ENCODE results near the gene MTF1. TPM values are rescaled to one million over a fixed set of nuclear protein-coding genes. Genes with fewer than 3 reads are reported as not detected.
A peak's percentile ranks its signal among the peaks of the same experiment; 100 is the strongest.
"Not testable (repeated sequence)": the region's sequence is repeated elsewhere in the genome, so short reads cannot be mapped to it uniquely, and the experiment has no call there.

MTF1 gene
- total RNA-seq, 1 donor from 2014 or later, result 2.0 TPM

DNA sequence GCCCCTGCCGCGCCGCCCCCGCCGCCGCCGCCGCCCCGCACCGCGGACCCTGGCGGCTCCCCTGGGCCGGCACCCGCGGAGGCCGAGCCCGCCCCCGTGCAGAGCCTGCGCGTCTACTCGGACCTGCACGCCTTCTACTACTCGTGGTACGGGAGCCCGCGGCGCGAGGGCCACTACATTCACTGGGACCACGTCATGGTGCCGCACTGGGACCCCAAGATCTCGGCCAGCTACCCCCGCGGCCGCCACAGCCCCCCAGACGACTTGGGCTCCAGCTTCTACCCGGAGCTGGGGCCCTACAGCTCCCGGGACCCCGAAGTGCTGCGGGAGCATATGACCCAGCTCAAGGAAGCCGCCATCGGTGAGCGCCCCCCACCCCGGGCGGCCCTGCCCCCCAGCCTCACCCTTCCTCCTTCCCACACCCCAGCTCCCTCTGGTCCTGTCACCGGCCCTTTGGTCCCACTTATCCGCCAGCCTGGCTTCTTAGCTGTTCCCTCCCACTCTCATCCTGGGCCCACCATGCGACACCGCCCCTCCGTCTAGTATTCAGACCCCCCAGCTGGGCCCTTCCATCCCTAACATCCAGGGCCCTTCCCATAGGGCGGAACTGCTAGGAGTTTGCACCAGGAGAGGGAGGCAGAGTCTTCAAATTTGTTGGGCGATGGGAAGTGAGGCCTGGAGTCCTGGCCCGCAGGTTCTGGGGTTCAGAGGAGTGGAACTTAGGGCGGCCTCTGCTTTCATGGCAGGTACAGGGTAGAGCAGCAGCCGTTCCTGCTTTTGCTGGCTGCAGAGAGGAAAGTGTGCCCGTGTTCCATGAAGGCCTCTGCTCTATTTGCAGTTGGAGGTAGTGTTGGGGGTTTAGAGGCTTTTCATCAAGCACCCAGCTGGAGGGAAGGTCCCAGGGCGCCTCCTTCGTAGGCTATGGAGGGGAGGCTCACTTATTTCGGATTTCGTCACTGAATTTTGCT, 64.7 kb downstream of the MTF1 start:
- DNase-seq (ENCODE audit: low read depth in 2 of 2), result no peak

DNA sequence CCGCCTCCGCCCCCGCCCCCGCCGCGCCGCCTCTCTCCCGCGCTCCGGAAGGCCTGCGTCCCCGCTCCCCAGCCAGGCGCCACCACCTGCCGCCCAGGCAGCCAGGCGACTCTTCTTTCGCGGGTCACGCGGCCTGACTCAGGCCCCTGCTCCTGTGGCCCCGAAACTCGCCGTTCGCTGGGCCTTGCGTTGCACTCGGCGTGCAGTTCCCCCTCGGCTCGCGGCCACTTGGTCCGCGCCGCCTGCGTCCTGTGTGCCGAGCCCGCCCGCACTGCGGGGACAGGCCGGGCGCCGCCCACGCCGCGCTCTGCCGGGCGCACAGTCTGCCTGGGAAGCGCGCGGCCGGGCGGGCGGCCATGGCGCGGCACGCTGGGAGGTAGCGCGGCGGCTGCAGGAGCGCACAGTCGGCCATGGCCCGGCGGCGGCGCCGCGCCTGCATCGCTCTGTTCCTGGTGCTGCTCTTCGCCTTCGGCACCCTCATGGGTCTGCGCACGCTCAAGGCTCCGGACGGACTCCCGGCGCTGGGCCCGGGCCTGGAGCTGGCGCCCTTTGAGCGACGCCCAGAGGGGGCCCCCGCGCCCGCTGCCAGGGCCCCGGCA, 65.5 kb downstream of the MTF1 start, which contains the start of gene MANEAL:
Gene MANEAL (plus strand): TSS at position 75 of the 599 bp plus-strand sequence. CDS start 336 bp downstream, at position 411.
- DNase-seq (ENCODE audit: low read depth in 2 of 2), result peak; percentile 62 to 67

DNA sequence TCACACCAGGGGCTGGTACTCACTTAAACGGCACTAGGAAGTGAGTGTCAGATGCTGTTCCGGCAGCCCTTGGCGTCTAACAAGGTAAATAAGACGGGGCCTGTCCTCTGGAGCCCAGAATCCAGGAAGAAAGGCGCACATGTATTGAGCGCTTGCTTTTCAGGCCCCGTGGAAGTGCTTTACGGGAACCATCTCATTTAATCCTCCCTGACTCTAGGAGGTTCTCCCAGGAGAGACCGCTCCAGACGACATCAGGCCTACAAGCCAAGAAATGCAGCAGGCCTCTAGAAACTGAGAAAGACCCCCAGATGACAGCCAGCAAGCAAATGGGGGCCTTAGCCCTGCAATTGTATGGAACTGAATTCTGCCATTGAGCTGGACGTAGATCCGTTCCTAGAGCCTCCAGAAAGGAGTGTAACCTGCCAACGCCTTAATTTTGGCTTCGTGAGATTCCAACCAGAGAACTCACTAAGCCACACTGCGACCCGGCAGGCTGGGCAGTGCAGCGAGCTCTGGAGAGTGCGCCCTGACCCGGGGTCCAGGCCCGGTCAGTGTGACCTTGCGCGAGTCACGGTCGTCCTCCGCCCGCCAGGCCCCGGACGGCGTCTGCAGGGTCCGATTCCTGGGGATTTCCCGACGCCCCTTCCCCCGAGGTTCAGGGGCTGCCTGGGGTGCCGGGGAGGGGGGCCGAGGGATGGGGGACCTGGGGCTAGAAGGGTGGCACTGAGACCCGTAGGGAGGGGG, 66.3 kb downstream of the MTF1 start:
- no peak for DNase-seq (ENCODE audit: low read depth in 2 of 2)

DNA sequence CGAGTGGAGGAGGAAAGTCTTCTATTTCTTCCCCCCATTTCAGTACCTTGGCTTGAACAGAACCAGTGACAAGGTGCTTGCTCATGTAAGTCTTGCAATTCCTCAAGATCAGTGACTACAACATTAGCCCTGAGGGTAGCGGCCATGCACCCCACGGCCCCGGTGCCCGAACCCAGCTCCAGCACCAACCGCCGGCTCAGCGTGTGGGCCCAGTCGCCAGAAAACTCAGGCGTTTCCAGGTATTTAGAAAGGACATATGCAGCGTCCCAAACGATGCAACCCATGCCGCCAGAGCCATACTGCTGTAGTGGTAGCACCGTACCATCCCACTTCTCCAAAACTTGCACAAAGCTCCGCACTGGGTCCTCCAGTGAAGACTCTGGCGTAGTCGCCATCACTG, 76.9 kb downstream of the MTF1 start:
- no peak for DNase-seq (ENCODE audit: low read depth in 2 of 2)

DNA sequence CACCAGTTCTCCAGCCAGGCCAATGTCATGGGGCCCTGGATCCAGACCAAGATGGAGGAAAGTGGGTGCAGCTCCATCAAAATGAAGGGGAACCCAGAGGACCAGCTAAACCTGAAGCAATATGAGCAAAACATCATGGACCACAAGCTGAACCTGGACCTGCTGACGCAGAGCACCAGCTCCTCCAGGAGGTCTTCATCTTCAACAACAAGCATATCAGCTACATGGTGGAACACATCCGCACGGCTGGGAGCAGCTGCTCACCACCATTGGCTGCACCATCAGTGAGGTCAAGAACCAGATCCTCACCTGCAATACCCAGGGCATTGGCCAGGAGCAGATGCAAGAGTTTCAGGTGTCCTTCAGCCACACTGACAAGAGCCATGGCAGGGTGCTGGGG, 80.7 kb downstream of the MTF1 start:
- no peak for DNase-seq (ENCODE audit: low read depth in 2 of 2)

DNA sequence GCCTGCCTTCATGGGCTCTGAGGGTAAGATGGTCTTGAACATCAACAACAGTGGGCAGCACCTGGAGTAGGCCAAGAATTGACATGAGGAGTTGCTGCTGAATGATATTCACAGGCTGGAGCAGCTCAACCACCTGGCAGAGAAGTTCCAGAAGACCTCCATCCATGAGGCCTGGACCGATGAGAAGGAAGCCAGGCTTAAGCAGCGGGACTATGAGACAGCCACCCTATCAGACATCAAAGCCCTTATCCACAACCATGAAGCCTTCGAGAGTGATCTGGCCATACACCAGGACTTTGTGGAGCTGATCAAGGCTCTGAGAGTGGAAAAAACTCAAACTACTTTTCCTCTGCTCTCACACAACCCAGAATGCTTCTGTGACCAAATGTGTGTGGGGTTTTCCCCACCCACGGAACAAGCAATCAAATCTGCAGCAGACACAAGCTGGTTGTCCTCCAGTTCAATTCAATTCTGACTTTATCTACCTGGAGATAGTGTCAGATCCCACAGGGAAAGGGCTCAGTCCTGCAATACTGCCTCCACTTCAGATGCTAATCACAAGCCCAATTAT, 82.4 kb downstream of the MTF1 start:
- DNase-seq (ENCODE audit: low read depth in 2 of 2), result no peak

DNA sequence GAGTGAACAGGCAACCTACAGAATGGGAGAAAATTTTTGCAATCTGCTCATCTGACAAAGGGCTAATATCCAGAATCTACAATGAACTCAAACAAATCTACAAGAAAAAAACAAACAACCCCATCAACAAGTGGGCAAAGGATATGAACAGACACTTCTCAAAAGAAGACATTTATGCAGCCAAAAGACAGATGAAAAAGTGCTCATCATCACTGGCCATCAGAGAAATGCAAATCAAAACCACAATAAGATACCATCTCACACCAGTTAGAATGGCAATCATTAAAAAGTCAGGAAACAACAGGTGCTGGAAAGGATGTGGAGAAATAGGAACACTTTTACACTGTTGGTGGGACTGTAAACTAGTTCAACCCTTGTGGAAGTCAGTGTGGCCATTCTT, 88.0 kb downstream of the MTF1 start:
- DNase-seq (ENCODE audit: low read depth in 2 of 2), result not testable (repeated sequence)

DNA sequence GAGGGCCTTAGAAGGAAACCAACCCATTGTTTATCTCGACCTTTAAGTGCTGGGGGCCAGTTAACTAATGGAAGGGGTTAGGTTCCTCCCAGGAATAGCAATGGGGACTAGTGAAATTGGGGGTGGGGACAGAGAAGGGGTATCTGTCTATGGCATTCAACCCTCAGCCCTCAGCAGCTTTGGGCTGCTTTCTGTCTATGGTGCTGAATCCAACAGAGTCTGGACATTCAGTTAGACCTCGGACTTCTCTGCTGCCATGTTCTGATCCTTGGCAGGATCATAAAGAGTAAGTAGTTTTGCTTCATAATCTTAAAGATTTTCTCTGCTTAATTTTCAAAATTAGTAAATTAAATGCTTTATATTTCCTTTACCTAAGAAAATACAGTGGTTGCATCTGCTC, 91.9 kb downstream of the MTF1 start:
- no peak for DNase-seq (ENCODE audit: low read depth in 2 of 2)

DNA sequence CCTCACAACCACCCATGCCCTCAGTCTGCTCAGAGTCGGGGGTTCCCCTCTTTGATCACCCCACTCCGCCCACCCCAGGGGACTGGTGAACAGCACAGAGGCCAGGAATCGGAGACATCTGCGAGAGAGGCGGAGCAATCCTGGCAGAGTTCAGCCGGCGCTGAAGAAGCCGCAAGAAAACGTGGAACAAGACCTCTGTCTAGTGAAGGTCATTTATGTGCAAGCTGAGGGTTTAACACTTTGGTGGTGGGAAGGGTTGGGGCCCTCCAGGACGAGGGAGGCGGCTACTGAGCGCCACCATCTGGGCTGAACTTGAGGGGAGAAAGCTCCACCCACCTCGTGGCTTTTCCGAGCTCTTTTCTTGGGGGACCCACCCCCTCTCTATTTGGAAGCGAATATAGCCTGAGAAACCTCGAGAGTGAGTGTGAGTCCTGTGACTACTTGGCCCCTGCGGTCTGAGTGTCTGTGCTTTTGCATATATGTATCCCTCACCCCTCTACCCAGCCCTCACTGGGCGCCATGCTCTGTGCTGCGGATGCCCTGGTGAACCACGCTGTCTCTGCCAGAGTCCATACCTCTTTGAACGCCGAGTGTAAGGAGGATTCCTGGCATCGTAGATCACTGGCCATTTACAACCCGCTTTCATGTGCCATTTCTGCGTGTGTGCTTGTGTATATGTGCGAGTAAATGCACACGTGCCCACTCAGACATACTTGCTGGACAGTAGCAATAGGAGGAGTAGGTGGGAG, 93.3 kb downstream of the MTF1 start:
- no peak for DNase-seq (ENCODE audit: low read depth in 2 of 2)

DNA sequence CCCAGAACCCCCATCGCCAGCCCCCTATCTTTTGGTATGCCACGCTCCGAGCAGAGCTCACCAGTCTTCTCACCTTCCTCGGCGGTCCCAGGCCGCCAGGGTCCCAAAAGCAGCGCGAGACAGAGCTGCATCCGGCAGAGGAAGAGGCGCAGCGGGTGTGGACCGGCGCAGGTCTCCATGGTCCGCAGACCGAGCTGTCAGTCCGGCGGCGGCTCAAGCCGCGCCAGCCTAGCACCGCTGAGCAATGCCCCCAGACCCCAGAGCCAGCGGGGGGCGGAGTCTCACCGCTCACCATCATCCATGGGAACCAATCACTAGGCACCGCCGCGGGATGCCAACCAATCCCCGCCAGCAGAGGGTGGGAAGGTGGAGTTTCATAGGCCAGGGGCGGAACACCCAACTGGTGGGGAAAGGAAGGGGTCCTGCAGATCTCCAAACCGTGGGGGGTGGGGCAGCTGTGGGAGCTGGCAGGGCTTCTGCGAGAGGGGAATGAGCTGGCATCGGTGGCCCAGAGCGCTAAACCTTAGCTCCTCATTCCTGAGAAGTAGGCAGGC, 94.4 kb downstream of the MTF1 start, which contains the start of gene EPHA10:
Gene EPHA10 (minus strand): TSS at position 233 of the 554 bp plus-strand sequence. CDS start 54 bp downstream, at position 179.
- DNase-seq (ENCODE audit: low read depth in 2 of 2), result no peak

DNA sequence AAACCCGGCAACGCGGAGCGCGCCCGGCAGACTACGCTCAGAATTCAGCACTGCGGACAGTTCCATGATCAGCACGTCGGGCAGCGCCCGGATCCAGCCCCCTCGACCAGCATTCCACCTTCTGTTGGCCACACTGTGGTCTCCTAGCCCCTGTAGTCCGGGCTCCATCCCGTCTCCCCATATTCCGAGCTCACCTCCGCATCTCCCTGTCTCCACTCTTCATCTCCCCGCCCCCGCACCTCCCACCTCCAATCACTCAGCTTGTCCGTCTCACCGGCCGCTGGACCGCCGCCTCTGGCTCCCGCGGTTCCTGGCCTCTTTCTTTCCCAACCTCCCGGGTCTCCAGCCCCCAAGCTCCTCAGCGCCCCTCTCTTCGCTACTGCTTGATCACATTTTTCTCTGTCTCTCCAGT, 95.0 kb downstream of the MTF1 start:
- peak; percentile 48 to 60 for DNase-seq (ENCODE audit: low read depth in 2 of 2)

DNA sequence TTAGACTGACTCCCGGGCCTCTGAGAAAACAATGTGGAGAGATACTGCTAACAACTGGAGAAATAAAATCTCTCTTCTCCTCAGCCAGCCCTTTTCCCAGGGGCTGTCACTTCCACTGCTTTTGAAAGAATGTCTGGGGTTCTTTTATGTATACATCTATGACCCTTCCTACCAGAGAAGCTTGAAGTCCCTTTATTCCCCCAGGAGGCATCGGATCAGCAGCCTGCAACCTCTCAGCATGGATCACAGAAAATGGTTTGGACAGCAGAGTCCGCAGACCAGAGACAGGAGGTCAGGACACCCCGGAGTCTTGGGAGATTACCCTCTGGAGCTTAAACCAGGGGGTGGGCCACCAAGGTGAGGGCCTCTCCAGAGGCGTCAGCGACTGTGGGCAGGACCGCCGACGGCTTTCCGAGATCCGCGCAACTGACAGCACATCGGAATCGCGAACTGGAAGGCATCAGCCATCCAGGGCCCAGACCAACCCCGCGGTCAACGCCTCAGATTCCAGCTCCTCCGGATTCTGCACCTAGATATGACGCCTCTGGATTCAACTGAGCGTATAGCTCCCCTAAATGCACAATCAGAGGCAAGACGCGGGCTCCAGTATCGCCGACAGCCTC, 95.5 kb downstream of the MTF1 start:
- DNase-seq (ENCODE audit: low read depth in 2 of 2), result no peak

DNA sequence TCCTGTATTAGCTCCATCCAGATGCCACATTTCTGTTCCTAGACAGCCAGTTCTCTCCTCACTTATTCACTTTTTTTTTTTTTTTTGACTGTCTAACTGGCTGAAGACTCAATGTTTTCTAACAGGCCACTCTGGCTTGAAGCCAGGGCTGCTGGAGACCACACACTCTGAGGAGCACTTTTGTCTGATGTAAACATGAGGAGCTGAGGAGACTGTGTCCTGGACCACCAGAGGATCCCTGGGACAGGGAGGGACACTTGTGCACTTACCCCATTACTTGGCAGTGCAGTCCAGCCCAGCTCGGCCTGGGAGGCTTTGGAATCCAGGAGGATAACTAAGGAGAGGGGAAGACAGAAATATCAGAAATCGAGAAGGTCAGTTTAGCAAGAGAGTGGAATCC, 96.9 kb downstream of the MTF1 start:
- DNase-seq (ENCODE audit: low read depth in 2 of 2), result no peak

DNA sequence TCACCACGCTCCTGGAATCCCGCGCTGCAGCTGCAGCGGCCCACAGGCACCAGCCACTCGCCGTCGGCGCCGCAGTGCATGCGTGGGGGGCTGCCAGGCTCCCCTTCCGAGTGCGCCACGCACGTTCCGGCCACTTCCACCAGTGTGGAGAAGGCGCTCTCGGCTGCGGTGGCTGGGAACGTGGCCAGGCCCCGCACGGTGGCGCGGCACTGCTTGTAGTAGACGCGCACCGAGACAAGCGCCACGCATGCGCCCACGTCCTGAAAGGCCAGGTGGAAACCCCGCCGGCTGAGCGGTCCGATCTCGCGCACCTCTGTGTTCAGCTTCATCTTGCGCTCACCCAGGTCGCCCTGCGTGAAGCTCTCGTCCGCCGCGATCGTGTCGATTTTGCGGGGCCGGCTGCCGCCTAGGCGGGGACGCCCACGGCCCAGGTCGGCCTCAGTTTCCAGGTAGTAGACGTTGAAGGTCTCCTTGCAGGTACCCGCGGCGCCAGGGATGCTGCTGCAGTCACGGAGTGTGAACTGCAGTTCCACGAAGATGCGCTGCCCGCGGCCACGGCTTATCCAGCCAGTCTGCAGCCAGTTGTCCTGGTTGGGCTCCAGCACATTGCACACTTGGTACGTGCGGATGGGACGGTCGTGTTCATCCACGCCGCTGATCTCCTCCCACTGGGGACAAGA, 97.8 kb downstream of the MTF1 start:
- DNase-seq (ENCODE audit: low read depth in 2 of 2), result no peak

Other genes starting within 250 kb of the MTF1 start
- not detected in 2 replicates for gene RSPO1, start 224.7 kb downstream of the MTF1 start, total RNA-seq
- 1.4 and 5.7 TPM in 2 replicates for gene CDCA8, start 167.1 kb downstream of the MTF1 start, total RNA-seq
- not detected in 2 replicates for gene EPHA10, start 94.5 kb downstream of the MTF1 start, total RNA-seq
- gene MANEAL, start 65.7 kb downstream of the MTF1 start, total RNA-seq, result 0.65 and 1.6 TPM in 2 replicates
- gene C1orf122, start 51.8 kb downstream of the MTF1 start, total RNA-seq, result 14.4 and 21.2 TPM in 2 replicates
- gene YRDC, start 51.4 kb downstream of the MTF1 start, total RNA-seq, result 12.2 and 22.4 TPM in 2 replicates
- gene INPP5B, start 87.5 kb upstream of the MTF1 start, total RNA-seq, result 13.9 and 20.6 TPM in 2 replicates
- gene SF3A3, start 130.4 kb upstream of the MTF1 start, total RNA-seq, result 48.8 and 59.9 TPM in 2 replicates
- gene FHL3, start 145.9 kb upstream of the MTF1 start, total RNA-seq, result 7.7 and 12.4 TPM in 2 replicates
- 26.4 and 26.6 TPM in 2 replicates for gene UTP11, start 153.1 kb upstream of the MTF1 start, total RNA-seq
- under 0.01 TPM in 1 of 2 replicates, not detected in the other for gene POU3F1, start 187.2 kb upstream of the MTF1 start, total RNA-seq